Kasumi-1 (cell line): ENCODE data around the gene ACTR10.
A peak's percentile ranks its signal among the peaks of the same experiment; 100 is the strongest.
"Not testable (repeated sequence)": the region's sequence is repeated elsewhere in the genome, so short reads cannot be mapped to it uniquely, and the experiment has no call there.

Experiments
- DNase-seq, 2 experiments: peaks; one replicate each; lab custom pipeline; 2025; lab: John Stamatoyannopoulos, UW

Gene ACTR10

GRCh38 chr14:58216544-58216943, 16.6 kb downstream of the ACTR10 start:
- no peak for DNase-seq

DNA sequence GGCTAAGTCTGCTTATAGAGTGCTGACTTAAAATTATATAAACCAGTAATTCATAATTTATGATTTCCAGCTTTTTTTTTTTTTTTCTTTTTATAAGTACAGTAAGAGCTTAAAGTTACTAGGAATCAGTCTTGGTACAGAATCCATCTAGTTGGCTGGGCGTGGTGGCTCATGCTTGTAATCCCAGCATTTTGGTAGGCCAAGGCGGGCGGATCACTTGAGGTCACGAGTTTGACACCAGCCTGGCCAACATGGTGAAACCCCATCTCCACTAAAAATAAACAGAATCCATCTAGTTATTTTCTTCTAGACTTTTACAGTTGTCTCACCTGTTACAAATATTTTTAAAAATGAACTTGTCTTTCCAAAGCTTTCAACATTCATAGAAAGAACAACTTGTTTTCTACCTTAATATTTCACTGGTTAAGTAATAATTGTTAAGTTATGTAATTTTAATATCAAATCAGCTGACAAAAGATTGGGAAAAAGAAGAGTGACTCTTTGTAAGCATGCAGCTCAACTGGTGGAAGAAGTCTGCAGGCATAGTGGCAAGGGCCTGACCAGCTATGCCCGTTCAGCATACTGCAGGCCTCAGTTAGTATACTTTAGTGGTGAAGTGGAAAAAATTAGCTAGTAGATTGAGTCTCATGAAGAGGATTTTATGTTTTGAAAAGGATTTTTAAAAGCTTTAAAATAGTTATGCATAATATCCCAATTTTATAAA, 27.3 kb downstream of the ACTR10 start:
- no peak for DNase-seq

- DNase-seq = no peak
Measured at GRCh38 chr14:58238252-58239243, 38.6 kb downstream of the ACTR10 start.

DNA sequence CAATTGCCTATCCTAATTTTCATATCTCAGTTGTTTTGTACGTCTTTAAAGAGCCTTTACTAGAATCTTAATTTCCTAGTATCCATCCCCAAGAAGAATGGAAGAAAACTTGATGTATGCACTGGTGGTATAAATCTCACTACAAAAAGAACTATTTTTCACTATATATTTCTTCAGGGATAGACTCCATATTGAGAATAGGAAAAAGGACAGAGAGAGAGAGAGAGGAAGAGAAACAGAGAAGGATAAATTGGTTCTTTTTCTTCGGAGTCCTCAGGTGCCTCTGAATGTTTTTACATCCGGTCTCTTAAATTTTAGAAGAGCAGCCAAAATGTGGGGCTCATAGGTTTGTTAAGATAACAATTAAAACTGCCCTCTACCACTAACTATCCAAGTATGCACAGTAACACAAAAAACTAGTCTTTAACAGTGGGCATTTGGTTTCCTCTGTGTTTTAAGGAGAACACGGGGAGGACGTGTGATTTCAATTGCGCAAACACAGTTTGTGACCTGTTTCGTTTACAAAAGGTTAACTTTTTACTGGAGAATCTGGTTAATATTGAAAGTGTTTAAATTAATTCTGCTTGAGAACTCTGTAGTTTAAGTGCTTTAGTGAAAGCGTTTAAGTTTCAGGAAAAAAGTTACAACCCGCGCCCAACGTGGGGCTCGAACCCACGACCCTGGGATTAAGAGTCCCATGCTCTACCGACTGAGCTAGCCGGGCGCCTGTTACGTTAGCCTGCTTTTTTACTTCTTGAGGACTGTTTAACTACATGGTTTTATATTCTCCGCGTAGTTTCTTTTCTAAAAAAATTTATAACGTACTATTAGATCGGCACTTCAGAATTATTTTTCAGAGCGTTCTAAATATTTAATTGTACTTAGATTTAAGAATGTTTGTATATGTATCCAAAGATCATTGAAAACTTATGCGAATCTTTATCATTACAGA, 39.6 kb downstream of the ACTR10 start:
- peak; percentile 49 to 57 for DNase-seq

- DNase-seq = peak; percentile 82 to 95
Measured at GRCh38 chr14:58243790-58244555, 44.0 kb downstream of the ACTR10 start.

- DNase-seq = peak; percentile 96 to 99
Measured at GRCh38 chr14:58244556-58245387, 44.8 kb downstream of the ACTR10 start, which contains the start of gene PSMA3. PSMA3 (plus strand) TSS chr14:58244843; CDS start chr14:58244921, 78 bp downstream.

GRCh38 chr14:58245562-58245961, 45.6 kb downstream of the ACTR10 start:
- DNase-seq = peak in 1 of 2 experiments; percentile 34

DNA sequence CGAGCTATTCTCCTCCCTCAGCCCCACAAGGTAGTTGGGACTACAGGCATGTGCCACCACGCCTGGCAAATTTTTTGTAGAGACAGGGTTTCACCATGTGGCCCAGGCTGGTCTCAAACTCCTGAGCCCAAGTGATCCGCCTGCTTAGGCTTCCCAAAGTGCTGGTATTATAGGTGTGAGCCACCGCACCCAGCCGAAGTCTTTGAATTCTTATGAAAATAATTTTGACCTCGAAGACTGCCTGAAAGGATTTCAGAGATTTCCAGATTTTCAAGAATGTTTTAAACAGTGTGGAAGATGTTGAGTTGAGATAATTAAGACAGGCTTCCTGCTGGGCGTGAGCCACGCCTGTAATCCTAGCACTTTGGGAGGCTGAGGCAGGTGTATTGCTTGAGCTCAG, 49.7 kb downstream of the ACTR10 start:
- DNase-seq = no peak

GRCh38 chr14:58258156-58258555, 58.2 kb downstream of the ACTR10 start:
- DNase-seq = peak in 1 of 2 experiments; percentile 9

- DNase-seq = not testable (repeated sequence)
Measured at GRCh38 chr14:58262005-58262404, 62.1 kb downstream of the ACTR10 start.

DNA sequence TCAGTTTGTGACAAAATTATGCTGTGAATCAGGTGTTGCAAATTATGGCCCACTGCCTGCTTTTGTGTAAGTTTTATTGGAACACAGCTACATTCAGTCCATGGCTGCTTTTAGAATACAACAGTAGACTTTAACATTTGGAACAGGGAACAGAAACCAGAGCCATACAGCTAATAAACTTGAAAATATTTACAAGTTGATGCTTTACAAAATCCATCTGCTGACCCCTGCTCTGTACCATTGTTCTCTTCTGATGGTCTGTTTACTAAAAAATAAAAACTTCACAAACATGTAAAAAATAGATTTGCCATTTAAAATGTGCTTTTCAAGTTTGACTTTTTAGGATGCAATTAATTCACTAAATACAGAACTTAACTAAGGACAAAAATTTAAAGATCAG, 65.5 kb downstream of the ACTR10 start:
- DNase-seq = no peak

GRCh38 chr14:58270628-58271027, 70.7 kb downstream of the ACTR10 start:
- no peak for DNase-seq

- DNase-seq = peak; percentile 48 to 50
Measured at GRCh38 chr14:58272588-58273372, 72.8 kb downstream of the ACTR10 start.

- DNase-seq = peak in 1 of 2 experiments; percentile 17
Measured at GRCh38 chr14:58274881-58275280, 74.9 kb downstream of the ACTR10 start.

- no peak for DNase-seq
Measured at GRCh38 chr14:58275527-58276190, 75.7 kb downstream of the ACTR10 start.

GRCh38 chr14:58276208-58276607, 76.3 kb downstream of the ACTR10 start:
- no peak for DNase-seq

GRCh38 chr14:58278177-58278576, 78.2 kb downstream of the ACTR10 start:
- no peak for DNase-seq

GRCh38 chr14:58280954-58281787, 81.2 kb downstream of the ACTR10 start:
- DNase-seq = peak; percentile 56 to 70
